ENCODE results near the gene BDKRB1.

- TF ChIP-seq EZH2 (IDR thresholded peaks at IDR 0.05; ENCODE audit: low read length, missing control alignments) (no peak), CTCF (conservative IDR thresholded peaks at IDR 0.05 in 1 of 2, IDR thresholded peaks at IDR 0.05 in 1 of 2; ENCODE audit: low read depth in 1 of 2, low read length in 2 of 2) (no peak)
Measured at GRCh38 chr14:96227428-96227827, 28.6 kb upstream of the BDKRB1 start.

Data from fibroblast of lung (primary cell).